GM20000 (cell line): ENCODE measurements around the gene COL20A1.

ENCODE experiments used
- DNase-seq: peaks from one replicate; pipeline ENCODE4 v3.0.0; 2012; ENCODE audit warnings: low spot score
- CTCF ChIP-seq: IDR thresholded peaks from 2 replicates; pipeline ENCODE4 v1.5.1; 2012; ENCODE audit warnings: mild to moderate bottlenecking, control low read depth; ENCODE audit errors: extremely low read depth, missing control alignments

COL20A1 gene

DNA sequence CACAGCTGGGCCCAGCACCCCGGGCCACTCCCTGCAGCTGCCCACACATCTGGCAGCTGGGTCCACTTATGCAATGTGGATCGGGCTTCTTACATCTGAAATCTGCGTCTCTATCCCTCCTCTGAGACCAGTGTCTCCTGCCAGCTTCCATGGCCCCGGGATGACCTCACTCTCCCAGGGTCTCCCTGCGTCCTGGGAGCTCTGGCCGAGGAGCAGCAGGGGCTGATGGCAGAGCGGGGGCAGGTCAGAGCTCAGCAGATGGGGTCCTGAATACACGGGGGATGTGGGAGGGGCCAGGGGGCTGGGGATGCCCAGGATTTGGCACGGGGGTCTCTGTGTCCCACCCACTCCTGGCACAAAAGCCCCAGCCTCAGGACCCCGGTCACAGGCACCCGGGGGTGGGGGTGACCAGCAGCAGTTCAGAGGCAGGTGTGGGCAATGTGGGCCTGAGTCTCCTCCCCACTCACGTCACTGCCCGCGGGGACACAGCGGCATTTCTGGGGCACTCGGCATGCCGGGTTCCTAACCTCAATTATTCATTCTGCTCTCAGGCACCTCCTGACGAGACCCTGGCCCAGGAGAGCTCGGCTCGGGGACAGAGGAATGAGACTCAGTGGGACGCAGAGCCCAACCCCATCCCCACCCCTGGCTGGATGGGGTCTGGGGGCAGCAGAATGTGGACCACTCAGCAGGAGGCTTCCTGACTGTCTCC, 51.8 kb downstream of the COL20A1 start:
- DNase-seq: no peak

GRCh38 chr20:63345328-63346100, 52.5 kb downstream of the COL20A1 start:
- no peak for TF ChIP-seq CTCF
- DNase-seq: no peak

More for the DNA sequence above, 51.8 kb downstream of the COL20A1 start:
- TF ChIP-seq CTCF: no peak

DNA sequence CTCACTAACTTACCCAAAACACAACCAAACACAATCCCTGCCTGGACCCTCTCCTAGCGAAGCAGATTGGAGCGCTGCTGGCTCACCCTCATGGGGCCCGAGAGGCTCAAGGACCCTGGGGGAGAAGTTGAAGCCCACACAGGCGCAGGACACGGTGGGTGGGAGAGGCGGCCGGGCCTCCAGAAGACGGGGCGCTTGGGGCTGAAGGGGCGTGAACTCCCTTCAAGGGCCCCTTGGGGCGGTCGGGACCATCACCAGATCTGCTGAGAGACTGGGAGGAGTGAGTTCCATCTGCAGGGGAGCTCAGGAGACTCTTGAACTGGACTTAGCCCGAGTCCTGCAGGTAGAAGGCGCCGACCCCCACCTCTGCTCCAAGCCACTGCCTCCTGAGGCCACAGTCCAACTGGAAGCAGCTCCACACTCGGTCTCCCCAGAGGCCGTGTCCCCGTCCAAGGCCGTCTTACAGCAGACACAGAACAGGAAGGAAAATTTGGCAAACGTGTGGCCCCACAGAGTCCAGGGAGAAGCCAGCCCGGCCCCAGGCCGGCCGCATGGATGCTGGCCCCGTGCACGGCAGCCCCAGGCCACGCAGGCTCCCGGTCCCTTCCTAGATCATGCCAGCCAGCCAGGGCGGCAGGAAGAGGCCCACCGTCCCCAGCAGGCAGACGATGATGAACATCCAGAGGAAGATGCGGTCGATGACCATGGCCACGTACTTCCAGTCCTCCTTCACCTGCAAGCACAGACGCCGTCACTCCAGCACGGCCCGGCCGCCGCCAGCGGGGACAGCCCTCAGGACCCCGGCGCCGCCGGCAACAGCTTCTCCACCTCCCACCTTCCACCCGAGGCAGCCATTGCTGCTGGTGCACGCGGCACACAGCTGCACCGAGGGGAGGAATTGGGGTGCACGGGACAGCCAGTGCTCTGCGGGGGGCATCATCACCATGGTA, 53.4 kb downstream of the COL20A1 start:
- TF ChIP-seq CTCF: no peak
- DNase-seq: no peak

GRCh38 chr20:63347081-63347741, 54.2 kb downstream of the COL20A1 start:
- no peak for TF ChIP-seq CTCF
- no peak for DNase-seq

DNA sequence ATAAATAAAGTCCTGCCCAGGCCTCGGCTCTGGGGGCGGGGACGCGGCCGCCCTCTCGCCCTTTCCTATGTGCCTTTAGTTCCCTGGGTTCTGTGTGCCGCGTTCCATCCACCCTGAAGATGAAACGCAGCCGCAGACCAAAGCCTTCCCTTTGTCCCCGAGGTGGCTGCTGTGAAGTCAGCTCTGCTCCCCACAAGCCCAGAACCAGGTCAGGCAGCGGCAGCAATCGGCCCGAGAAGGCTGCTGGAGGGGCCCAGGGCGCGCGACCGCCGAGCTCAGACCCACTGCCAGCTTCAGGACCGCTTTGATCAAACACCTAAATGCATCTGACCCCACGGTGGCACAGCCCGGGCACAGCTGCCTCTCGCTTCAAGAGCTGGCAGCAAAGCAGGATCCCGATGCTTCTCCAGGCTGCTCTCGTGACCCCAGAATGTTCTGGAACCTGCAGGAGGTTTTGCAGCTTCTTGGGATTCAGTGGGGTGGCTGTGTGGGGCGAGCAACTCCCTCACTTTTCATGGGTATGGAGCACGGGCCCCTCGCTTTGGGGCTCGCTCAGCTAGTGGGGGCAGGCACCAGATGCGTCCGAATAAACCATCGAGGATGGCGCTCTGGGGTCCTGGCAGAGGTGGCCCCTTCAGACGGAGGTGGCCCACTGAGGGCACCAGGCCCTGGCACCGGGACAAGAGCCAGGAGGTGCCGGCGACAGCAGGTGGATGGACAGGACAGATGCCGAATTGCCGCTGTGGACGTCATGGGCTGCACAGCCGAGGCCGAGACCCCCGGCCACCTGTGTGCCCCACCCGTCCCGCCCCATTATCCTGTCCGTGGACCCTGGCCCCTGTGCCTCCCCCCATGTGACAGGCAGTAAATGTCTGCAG, 55.2 kb downstream of the COL20A1 start:
- no peak for TF ChIP-seq CTCF
- DNase-seq: no peak

DNA sequence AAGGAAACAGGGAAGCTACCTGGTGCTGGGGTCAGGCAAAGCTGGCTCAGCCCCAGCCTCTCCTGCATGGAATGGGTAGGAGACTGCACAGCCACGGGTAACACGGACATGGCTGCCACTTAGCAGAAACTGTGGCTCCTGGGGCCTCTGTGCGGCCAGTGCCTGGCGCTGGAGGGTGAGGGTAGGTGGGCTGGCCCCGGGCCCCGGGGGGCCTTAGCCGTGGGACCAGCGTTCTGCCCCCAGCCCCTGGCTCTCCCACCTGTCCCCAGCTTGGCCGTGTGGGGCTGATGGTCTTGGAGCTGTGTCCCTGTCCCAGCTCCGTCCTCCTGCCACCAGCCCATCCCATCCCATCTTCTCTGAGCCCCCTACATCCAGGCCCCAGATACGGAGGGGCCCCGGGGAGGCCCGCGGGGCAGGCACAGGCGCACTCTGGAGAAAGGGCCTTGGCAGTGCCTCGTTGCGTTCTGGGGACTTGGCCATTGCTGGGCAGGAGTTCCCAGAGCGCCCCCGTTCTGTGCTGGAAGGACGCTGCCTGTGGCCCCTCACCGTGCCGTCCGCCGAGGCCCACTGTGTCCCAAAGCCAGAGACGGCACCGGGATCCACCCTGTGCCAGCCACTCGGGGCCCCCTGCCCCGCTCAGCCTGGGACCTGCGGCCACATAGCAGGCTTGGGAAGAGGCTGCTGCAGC, 56.0 kb downstream of the COL20A1 start:
- no peak for TF ChIP-seq CTCF
- no peak for DNase-seq
